SKM-1 treated with dmso at 0.1 percent for 144 hours (cell line): Measurements from ENCODE around the gene NOL4.
"Not testable (repeated sequence)": the region's sequence is repeated elsewhere in the genome, so short reads cannot be mapped to it uniquely, and the experiment has no call there.

Source experiments
- DNase-seq: peaks from one replicate; lab custom pipeline; 2025; ENCODE audit not compliant: unreplicated experiment; lab: John Stamatoyannopoulos, UW

The NOL4 gene

DNA sequence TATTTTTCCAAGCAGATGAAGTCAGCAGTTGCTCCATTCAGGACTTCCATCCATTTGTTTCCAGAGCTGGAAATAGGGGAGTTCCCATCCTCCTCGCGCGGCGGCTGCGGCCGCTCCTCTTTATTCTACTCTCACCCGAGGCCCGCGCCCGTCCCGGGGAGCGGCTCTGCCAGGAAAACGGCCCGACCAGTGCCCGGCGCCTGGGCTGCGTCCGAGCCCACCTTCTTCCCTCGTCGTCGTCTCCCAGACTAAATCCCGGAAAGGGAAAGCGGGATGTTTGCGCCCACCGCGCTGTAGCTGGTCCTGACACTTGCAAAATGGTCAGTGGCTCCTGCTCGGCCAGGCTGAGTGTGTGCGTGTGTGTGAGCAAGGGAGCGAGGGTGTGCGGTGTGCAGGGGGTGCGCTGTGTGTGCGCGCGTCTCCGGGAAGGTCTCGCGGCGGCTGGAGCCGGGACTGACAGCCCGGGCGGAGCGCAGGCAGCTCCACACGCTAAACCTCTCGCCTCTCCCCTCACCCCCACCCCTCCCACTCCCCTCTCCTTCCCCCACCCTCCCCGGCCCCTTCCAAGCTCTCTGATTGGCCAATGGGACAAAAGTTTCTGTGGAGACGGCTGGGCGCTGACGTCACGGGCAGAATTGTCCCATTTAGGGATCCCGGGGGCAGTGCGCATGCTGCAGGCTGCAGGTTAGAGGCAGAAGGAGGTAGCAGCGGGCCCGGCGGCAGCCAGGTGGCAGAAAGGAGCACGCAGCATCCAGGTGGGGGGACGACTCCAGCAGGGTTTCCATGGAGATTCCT is at the start of gene NOL4:
TSS of gene NOL4 (minus strand) at position 491 of the 795 bp plus-strand sequence. CDS start 1,660 bp downstream, outside the sequence.
- DNase-seq = no peak

DNA sequence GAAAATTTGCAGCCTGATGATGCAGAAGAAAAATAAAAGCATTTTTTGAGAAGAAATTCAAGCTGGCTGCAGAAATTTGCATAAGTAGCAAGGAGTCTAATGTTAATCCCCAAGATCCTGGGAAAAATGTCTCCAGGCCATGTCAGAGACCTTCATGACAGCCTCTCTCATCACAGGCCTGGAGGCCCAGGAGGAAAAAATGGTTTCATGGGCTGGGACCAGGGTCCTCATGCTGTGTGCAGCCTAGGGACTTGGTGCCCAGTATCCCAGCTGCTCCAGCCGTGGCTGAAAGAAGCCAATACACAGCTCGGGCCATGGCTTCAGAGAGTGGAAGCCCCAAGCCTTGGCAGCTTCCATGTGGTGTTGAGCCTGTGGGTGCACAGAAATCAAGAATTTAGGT is 41.3 kb upstream of the NOL4 start:
- not testable (repeated sequence) for DNase-seq

DNA sequence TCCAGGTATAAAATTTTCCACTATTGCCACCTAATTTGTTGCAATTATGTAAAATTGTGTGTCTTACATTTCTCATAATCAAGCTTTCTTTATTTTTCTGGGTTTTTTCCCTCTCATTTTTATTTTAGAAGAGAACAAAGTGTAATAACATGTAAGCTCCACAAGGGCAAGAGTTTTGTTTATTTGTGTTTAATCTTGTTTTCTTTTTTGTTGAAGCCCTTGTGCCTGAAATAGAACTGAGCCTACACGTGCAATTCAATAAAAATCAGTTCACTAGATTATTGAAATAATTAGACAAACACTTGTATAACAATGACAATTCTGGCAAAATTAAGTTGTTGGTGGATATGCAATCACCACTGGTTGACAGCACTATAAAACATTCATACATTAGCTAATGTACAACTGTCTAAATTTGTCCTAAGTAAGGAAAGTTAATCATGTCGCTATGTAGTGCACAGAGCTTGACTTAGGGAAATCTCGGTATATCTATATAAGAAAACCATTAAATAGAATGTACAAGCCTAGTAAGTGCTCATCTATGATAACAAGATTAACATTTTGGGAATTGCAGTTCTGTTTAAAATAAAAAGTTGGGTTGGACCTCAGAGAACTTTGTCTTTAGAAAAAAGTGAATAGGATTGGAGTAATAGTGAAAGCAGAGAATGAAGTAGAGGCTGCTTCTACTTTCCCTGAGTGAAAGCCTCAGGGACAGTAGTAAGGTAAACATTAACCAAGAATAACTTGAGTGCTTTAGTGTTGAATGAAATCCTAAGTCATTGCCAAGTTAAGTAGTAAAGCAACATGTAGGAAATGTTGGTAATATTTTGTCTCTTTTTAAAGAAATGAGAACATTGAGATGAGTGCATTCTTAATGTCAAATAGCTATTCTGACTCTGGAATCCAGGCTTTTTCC is 37.4 kb upstream of the NOL4 start:
- DNase-seq = no peak

DNA sequence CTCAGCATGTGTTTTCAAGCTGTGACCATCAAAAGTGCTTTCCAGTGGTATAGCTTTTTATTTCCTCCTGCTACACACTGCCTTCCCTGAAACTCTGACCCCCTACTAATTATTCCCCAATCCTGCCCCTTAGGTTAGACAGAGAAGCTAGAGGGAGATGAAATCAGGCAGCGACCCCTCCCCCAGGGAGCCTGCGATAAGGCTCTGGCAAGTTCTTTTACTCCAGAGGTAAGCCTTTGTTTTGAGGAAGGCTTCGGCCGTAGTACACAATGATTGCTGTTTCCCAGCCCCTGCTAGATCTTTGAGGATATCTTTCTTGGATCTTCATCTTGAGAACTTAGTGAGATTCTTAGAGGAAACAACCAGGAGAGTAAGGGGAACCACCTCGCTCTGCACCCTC is 33.5 kb upstream of the NOL4 start:
- no peak for DNase-seq

- no peak for DNase-seq
These were observed 27.2 kb upstream of the NOL4 start for GRCh38 chr18:34251919-34252318.

- no peak for DNase-seq
These were observed 24.0 kb upstream of the NOL4 start for GRCh38 chr18:34248727-34249126.

DNA sequence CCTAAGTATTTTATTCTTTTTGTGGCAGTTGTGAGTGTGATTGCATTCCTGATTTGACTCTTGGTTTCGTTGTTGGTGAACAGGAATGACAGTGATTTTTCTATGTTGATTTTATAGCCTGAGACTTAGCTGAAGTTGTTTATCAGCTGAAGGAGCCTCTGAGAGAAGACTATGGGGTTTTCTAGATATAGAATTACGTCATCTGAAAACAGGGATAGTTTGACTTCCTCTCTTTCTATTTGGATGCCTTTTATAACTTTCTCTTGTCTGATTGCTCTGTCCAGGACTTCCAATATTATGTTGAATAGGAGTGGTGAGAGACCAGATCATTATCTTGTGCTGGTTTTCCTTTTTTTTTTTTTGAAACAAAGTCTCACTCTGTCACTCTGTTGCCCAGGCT is 18.0 kb upstream of the NOL4 start:
- DNase-seq = no peak

- not testable (repeated sequence) for DNase-seq
These were observed 9.2 kb upstream of the NOL4 start for GRCh38 chr18:34233781-34234388.

- DNase-seq = no peak
These were observed 473 bp upstream of the NOL4 start for GRCh38 chr18:34225218-34225553.

DNA sequence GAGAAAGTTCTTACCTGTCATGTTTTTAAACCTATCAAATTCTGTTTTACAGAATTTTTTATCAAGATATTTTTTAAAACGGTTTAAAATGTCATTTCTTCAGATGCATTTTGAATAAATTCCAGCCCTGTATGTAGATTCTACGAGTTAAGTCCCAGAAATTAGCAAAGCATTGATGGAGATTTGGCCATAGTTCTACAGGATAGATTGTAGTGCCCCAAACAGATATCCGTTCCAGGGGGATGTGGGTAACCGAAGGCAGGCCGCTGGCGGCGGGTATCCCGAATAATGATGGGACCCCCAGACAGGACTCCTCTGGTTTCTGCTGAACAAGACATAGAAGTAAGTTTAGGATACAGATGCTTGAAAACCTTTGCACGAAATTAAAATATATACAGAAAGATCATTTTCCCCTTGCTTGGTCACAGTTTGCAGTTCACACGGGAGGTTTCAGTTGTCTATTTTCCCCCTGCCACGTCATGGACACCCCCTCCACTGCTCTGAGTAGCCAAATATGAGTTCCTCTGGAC is 755 bp downstream of the NOL4 start:
- DNase-seq = no peak

DNA sequence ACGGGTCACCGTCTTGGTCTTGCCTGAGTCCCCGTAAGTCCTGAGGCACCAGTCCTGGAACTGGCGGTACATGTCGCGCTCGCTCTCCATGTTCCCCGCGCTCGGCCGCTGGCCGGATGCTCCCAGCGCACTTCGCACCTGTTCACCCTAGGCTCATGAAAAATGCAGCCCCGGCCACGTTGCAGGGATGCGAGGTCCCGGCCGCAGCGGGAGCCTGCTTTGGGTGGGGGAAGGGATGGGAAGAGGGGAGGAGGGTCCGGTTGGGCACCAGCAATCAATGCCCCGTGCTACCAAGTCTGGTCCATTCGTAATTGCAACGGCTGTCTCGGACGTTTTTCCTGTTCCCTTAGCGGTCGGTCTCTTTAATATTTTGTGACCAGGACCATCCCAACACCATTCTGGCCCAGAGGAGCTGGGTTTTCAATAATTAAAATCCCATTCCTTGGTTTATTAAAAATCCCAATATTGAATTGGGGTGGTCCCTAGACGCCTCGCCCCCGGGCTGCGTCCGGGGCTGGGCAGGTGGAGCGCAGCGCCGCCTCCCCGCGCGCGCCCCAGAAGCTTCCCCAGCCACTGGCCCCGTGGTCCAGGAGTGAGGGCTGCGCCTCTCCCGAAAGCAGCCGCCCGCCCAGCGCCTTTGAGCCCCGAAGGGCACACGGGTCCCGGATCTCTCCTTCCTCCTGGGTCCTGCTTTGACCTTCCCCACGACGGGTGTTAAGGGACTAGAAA is 1.4 kb downstream of the NOL4 start:
- no peak for DNase-seq

GRCh38 chr18:34222307-34223163 is 2.2 kb downstream of the NOL4 start:
- no peak for DNase-seq

DNA sequence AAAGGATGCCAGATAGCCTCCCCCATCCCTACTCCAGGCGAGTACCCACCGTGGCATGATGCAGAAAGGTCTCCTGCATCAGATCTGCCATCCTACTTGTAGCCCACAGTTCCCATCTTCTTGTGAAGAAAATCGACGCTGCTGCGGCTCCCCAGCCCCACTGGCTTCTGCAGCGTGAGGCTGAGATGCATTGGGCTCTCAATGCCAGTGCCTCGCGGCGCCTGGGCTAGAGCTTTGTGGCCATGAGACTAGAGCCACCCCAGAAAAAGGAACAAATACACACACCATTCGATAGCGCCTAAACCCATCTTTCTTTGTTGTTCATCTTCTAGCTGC is 2.8 kb downstream of the NOL4 start:
- no peak for DNase-seq

DNA sequence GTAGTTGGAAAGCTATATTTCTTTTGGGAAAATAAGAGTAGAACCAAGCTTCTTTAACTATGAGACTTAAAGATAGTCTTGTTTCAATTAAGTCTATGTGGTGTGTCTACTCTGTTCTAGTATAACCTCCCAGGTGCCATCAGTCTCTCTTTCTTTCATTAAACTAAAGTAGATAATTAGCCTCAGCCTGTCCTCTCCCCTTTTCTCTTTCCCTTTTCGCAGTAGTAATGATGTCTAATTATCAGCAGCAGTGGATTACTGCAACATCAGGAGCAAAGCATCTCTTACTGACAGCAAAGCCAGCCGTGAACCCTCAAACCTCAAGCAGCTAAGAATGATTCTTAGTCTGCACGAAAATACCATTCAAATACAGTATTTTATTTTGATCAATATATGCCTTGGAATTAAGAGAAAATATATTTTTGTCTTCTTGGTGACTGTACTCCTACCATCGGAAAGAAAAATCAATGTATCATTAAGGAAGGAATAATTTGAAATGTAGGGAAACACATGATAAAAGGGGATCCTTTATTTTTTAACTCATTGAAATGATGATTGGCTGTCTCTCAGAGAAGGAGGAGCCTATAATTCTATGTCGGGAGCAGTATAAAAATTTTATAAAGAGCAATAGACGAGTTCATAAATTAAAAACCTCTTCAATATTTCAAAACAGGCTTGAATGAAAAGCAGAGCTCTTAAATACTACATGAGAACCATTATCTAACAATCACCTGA is 4.5 kb downstream of the NOL4 start:
- no peak for DNase-seq

GRCh38 chr18:34219651-34220050 is 5.1 kb downstream of the NOL4 start:
- DNase-seq = no peak

- DNase-seq = no peak
These were observed 12.2 kb downstream of the NOL4 start for GRCh38 chr18:34212511-34212910.

DNA sequence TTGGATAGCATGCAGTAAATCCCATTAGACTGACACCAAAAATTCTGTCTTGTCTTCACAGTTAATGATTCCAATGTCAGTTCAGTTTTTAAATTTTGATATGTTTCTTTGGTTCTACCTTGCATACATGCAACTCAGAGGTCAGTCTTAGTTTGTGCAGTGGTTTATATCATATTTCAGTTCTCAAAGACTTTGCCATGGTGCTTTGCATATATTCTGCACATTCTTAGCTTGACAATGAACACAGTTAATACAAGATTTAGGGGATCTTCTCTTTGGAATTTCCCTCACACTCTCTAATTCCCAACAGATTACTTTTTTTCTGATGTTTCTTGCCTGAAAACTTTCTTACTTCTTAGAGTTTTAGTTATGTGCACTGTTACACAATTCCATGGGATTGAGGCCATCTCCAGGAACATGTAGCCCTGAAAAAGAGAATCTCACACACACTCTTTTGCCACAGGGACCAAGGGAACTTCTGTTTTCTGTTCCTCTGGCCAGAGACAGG is 17.3 kb downstream of the NOL4 start:
- no peak for DNase-seq

DNA sequence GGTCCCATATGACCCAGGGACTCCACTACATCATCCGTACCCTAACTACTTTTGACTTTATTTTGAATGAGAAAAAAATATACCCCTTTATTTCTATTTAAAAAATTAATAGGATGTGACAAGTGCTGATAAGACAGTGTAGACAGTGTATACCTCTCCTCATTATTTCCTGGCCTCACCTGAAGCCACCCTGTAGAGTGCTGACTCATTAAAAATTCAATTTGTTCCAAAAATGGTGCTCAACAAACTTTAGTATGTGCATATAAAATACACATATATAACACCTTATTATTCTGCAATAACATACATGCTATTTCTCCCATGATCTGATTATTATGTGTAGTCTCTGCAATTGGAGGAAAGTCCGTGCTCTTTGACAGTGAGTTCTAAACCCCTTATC is 20.8 kb downstream of the NOL4 start:
- no peak for DNase-seq

DNA sequence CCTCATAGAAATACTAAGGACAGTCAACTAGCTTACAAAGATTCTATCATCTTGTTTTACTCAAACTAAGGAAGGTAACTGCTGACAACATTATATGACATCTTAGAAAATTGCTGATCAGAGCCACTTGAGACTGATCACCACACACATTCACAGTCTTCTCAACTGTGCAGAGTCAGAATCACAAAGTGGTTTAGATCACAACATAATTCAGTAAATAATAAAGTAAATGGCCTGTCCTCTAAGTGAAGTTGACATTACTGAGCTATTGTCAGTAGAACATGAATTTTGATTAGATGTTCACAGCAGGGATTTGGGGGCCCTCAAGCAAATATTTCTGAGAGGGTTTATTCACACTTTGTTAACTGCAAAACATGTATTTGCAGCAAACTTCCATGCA is 28.5 kb downstream of the NOL4 start:
- DNase-seq = no peak
